Natural killer cell (primary cell): ENCODE data around the gene DHRS4L2. TPM values are rescaled to one million over a fixed set of nuclear protein-coding genes. Genes with fewer than 3 reads are reported as not detected.
A peak's percentile ranks its signal among the peaks of the same experiment; 100 is the strongest.
"Not testable (repeated sequence)": the region's sequence is repeated elsewhere in the genome, so short reads cannot be mapped to it uniquely, and the experiment has no call there.

Experiments used
- ATAC-seq, 3 donors: fragments of 150-1000 bp in 2 of 3; fragments of 200-7000 bp in 1 of 3; cut with Tn5 transposase; 1 replicate in 1 of 3; 2 replicates in 2 of 3; pipeline ENCODE4 v1.10.0; 2021; ENCODE audit warnings: mild to moderate bottlenecking in 2 of 3, moderate library complexity in 2 of 3
- DNase-seq, 2 donors: peaks; one replicate each; pipeline versions ENCODE4 v3.0.0 to v3.0.0-alpha.2; 2013 to 2021; ENCODE audit warnings: mixed read lengths in 1 of 2
- H3K27ac ChIP-seq: one replicate; pipeline ENCODE4 v1.5.1; 2013; ENCODE audit warnings: mild to moderate bottlenecking, low read length
- H3K27me3 ChIP-seq: one replicate; pipeline ENCODE4 v1.6.1; 2013; ENCODE audit warnings: low read length; ENCODE audit not compliant: control insufficient read depth, insufficient read depth
- H3K36me3 ChIP-seq: one replicate; pipeline ENCODE4 v1.6.1; 2013; ENCODE audit warnings: low read length; ENCODE audit not compliant: control insufficient read depth, insufficient read depth
- H3K4me1 ChIP-seq: one replicate; pipeline ENCODE4 v1.6.1; 2013; ENCODE audit warnings: low read length; ENCODE audit not compliant: control insufficient read depth, insufficient read depth
- H3K4me3 ChIP-seq: one replicate; pipeline ENCODE4 v1.5.1; 2013; ENCODE audit warnings: low read length
- H3K9me3 ChIP-seq: one replicate; pipeline ENCODE4 v1.6.1; 2013; ENCODE audit warnings: low read length; ENCODE audit not compliant: control insufficient read depth, insufficient read depth
- H3K27ac Mint-ChIP-seq, 2 donors: one replicate each; pipeline ENCODE4 v1.8.0; 2022; ENCODE audit warnings: mild to moderate bottlenecking in 2 of 2, mixed read lengths in 2 of 2, moderate library complexity in 1 of 2
- H3K27me3 Mint-ChIP-seq, 2 donors: one replicate each; pipeline ENCODE4 v1.8.0; 2022; ENCODE audit warnings: low read depth in 2 of 2, mixed read lengths in 2 of 2
- H3K36me3 Mint-ChIP-seq: one replicate; pipeline ENCODE4 v1.8.0; 2022; ENCODE audit warnings: mixed read lengths
- H3K4me1 Mint-ChIP-seq, 2 donors: one replicate each; pipeline ENCODE4 v1.8.0; 2022; ENCODE audit warnings: mixed read lengths in 2 of 2
- H3K4me3 Mint-ChIP-seq: one replicate; pipeline ENCODE4 v1.8.0; 2022; ENCODE audit warnings: mild to moderate bottlenecking, moderate library complexity, mixed read lengths
- H3K9me3 Mint-ChIP-seq, 2 donors: one replicate each; pipeline ENCODE4 v1.8.0; 2022; ENCODE audit warnings: mixed read lengths in 2 of 2
- WGBS: methylation state at CpG from one replicate; pipeline ENCODE4 v1.1.7; 2013; ENCODE audit warnings: missing lambda C conversion rate; ENCODE audit not compliant: insufficient coverage; 5-methylcytosine and 5-hydroxymethylcytosine counted together
- intact Hi-C: fragments of 100-400 bp; cut with micrococcal nuclease; formaldehyde crosslinking; loops from one replicate; pipeline ENCODE4 v1.14.2; 2022
- total RNA-seq, 4 donors: library from RNA; stranded (reverse); fragments of 120-200 nt in 1 of 4; gene quantifications; one replicate each; pipeline versions ENCODE4 v1.2.3 to v1.2.4, GENCODE V29; 2013 to 2022

The DHRS4L2 gene
- total RNA-seq, 3 donors from 2014 or later (not counting 1 experiment from before 2014, with no cell fraction given): 8.6 to 12.4 (median 9.7) TPM

DNA sequence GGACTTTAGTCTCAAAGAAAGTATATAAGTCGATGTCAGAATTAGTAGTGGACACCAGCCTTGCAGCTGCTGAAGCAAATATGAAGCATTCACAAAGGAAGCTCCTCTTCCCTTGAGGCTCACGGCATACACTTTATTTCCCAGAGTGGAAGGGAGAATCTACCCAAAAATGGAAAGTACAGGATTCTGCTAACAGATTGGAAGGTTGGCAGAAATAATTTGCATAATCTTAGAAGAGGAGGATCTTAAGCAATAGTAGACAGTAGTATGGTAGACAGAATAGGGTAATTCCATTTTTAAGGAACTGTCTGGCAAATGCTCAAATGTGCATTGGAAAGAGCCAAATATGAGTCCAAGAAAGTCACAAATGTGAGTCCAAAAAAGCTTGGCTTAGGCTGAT, 32.9 kb upstream of the DHRS4L2 start:
- H3K36me3 ChIP-seq, H3K9me3 ChIP-seq, H3K27me3 Mint-ChIP-seq, H3K9me3 Mint-ChIP-seq, H3K27me3 ChIP-seq, H3K27ac ChIP-seq, H3K4me3 ChIP-seq, ATAC-seq, H3K27ac Mint-ChIP-seq, H3K4me3 Mint-ChIP-seq, H3K36me3 Mint-ChIP-seq, intact Hi-C loops, DNase-seq: not testable (repeated sequence)
- H3K4me1 ChIP-seq: peaks cover 21% of the 10 kb centered on the region
- H3K4me1 Mint-ChIP-seq: peaks cover 25 to 31% of the 10 kb centered on the region in 2 donors
- 96% methylated on average over 2 of the region's 2 CpGs for WGBS

DNA sequence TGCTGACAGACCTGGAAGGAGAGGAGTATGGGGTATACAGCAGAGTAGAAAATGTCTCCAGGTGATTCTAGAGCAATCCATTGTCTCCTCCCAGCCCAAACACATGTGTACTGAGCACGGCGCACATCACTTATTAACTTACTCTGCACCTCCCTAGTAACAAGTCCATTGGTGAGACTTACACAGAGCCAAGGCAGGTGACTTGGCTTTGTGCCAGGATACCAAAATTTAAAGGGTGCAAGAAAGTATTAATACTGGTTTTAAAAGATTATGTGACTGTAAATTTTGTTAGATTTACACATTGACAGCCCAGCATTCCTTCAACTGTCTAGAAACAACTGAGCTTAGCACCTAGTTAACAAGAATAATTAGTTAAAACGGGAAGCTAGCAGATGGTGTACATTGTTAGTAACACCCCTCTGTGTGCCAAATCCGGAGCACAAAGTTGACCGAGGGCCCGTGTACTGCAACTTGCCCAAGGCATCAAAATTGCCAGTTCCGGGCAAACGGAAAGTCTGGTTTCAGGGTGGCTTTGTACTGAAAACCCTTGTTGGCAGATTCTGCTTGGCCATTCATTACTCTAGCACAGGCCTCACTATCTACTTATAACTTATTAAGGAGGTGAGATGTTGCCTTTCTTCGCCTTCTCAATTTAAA, 30.7 kb upstream of the DHRS4L2 start:
- H3K27ac Mint-ChIP-seq, H3K36me3 ChIP-seq, H3K27ac ChIP-seq, H3K9me3 ChIP-seq, H3K9me3 Mint-ChIP-seq, H3K36me3 Mint-ChIP-seq, H3K27me3 ChIP-seq, DNase-seq, ATAC-seq, H3K27me3 Mint-ChIP-seq, intact Hi-C loops, H3K4me3 ChIP-seq, H3K4me3 Mint-ChIP-seq: not testable (repeated sequence)
- peaks cover 11% of the 10 kb centered on the region for H3K4me1 ChIP-seq
- peaks cover 10 to 15% of the 10 kb centered on the region in 2 donors for H3K4me1 Mint-ChIP-seq
- 99% methylated on average over 9 of the region's 9 CpGs for WGBS

DNA sequence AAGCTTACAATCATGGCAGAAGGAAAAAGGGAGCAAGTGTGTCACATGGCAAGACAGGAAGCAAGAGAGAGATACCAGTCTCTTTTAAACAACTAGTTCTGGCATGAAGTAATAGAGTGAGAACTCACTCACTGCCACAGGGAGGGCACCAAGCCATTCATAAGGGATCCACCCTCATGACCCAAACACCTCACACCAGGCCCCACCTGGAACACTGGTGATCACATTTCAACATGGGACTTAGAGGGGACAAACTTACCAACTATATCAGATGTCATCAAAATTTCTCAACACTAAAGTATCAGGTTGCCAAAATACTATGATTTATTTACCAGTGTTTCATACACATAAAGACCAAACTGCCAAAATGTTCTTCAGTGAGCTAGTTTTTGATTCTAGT, 27.8 kb upstream of the DHRS4L2 start:
- H3K36me3 ChIP-seq, H3K27me3 ChIP-seq, H3K4me3 Mint-ChIP-seq, H3K4me3 ChIP-seq, H3K9me3 Mint-ChIP-seq, DNase-seq, H3K36me3 Mint-ChIP-seq, H3K9me3 ChIP-seq, H3K27ac ChIP-seq, H3K4me1 Mint-ChIP-seq, H3K27ac Mint-ChIP-seq, intact Hi-C loops, H3K4me1 ChIP-seq, H3K27me3 Mint-ChIP-seq, ATAC-seq: not testable (repeated sequence)

DNA sequence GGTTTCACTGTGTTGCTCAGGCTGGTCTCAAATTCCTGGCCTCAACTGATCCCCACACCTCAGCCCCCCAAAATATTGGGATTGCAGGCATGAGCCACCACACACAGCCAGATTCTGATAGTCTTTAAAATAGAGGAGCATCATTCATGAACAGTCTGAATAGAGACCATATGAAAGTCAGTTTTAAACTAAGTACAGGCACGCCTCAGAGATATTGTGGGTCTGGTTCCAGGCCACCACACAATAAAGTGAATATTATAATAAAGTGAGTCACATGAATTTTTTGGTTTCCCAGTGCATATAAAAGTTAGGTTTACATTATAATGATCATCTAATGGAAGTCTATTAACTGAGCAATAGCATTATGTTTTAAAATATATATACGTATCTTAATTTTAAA, 27.0 kb upstream of the DHRS4L2 start:
- ATAC-seq, H3K27ac ChIP-seq, DNase-seq, H3K4me1 ChIP-seq, H3K4me3 ChIP-seq, H3K36me3 Mint-ChIP-seq, H3K4me1 Mint-ChIP-seq, H3K9me3 ChIP-seq, H3K36me3 ChIP-seq, H3K27me3 Mint-ChIP-seq, H3K9me3 Mint-ChIP-seq, H3K4me3 Mint-ChIP-seq, H3K27ac Mint-ChIP-seq, H3K27me3 ChIP-seq, intact Hi-C loops: not testable (repeated sequence)
- WGBS: no CpG with 5 or more reads among the region's 2 CpGs

DNA sequence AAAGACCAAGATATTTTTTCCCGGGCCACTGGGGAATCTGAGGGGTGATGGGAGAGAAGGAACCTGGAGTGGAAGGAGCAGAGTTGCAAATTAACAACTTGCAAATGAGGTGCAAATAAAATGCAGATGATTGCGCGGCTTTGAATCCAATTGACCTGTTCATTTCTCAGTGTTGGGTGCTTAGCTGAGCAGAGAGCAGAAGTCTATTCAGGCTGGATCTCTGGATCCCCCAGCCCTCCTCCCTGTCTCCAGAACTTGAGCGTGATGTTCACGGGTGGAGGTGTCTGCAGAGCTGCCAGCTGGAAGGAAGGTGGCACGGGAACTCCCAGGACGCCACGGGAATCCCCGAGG, 19.6 kb upstream of the DHRS4L2 start:
- H3K9me3 ChIP-seq, H3K27ac Mint-ChIP-seq, H3K36me3 Mint-ChIP-seq, H3K9me3 Mint-ChIP-seq, H3K27ac ChIP-seq, ATAC-seq, H3K4me1 Mint-ChIP-seq, H3K4me3 ChIP-seq, intact Hi-C loops, H3K36me3 ChIP-seq, H3K27me3 ChIP-seq, H3K27me3 Mint-ChIP-seq, DNase-seq, H3K4me1 ChIP-seq: not testable (repeated sequence)
- WGBS: no CpG with 5 or more reads among the region's 9 CpGs
- peak overlapping the region; percentile 17 for H3K4me3 Mint-ChIP-seq

DNA sequence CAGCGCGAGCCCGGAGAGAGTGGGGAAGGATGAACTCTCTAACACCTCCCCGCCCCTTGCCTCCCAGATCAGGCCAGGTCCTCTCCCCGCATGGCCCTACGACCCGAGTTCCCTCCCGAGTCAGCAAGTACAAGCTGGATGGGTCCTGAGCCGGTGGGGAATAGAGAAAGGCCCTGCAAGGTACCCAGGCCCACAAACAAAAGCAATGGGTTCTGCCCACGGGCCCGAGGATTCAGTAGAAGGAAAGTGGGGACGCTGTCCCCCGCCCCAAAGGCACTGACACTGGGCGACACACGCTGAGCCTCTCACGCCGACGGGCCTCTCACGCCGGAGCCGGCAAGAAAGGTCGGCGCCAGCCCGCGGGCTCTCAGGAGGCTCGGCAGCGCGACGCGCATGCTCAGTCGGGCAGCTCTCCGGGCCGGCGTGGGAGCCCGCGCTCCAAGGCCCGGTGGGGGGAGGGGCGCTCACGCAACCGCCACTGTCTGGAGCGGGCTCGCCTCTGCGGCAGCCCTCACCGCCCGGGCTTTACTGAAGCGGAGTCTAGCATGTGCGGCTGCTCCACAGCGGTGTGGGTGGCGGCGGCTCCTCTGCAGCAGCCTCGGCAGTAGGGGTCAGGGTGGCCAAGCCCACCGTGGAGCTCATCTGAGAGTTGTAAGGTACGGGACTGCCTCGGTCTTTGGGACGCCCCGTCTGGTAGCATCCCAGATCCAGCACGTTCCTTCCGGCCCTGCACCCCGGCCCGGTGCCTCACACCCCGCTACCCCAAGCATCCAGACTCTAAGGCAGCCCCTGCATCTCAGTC, 19.0 kb upstream of the DHRS4L2 start:
- H3K4me1 ChIP-seq, H3K4me3 Mint-ChIP-seq, H3K27me3 ChIP-seq, H3K27ac Mint-ChIP-seq, H3K36me3 Mint-ChIP-seq, H3K27me3 Mint-ChIP-seq, H3K9me3 Mint-ChIP-seq, H3K9me3 ChIP-seq, intact Hi-C loops, H3K27ac ChIP-seq, H3K4me1 Mint-ChIP-seq, H3K36me3 ChIP-seq: not testable (repeated sequence)
- WGBS: 18% methylated on average over 57 of the region's 61 CpGs
- peak overlapping the region; percentile 34 for H3K4me3 ChIP-seq
- ATAC-seq (peak; percentile 84 to 92 (median 91)), DNase-seq (peak; percentile 45 to 47)

DNA sequence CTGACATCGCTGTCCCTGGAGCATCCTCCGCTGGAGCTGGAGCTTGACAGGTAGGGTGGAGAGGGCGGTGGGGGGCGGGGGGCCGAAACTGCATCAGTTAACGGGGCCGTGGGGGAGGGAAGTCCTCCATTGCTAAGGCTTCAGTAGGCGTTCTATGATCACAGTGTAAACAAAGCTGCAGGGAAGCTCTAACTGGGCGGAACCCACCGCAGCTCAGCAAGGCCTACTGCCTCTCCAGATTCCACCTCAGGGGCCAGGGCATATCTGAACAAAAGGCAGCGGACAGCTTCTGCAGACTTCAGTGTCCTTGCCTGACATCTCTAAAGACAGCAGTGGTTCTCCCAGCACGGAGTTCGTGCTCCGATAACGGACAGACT, 18.5 kb upstream of the DHRS4L2 start:
- H3K4me3 ChIP-seq, H3K4me1 Mint-ChIP-seq, H3K9me3 ChIP-seq, H3K27ac ChIP-seq, H3K9me3 Mint-ChIP-seq, H3K4me1 ChIP-seq, H3K27me3 Mint-ChIP-seq, H3K36me3 ChIP-seq, H3K27ac Mint-ChIP-seq, intact Hi-C loops, ATAC-seq, H3K36me3 Mint-ChIP-seq, H3K27me3 ChIP-seq, DNase-seq, H3K4me3 Mint-ChIP-seq: not testable (repeated sequence)
- WGBS: 87% methylated on average over 12 of the region's 15 CpGs

DNA sequence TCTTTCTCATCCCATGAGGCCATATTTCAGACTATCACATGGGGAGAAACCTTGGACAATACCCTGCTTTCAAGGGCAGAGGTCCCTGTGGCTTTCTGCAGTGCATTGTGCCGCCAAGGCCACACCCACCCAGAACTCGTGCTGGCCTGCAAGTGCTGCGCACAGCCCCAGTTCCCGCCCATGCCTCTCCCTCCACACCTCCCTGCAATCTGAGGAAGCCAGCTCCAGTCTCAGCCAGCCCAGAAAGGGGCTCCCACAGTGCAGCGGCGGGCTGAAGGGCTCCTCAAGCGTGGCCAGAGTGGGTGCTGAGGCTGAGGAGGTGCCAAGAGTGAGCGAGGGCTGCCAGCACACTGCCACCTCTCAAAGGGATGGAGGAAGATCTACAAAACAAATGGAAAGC, 15.6 kb upstream of the DHRS4L2 start:
- H3K9me3 ChIP-seq, H3K36me3 ChIP-seq, H3K4me3 Mint-ChIP-seq, H3K4me3 ChIP-seq, H3K27me3 Mint-ChIP-seq, H3K9me3 Mint-ChIP-seq, H3K27ac Mint-ChIP-seq, H3K4me1 ChIP-seq, H3K27me3 ChIP-seq, H3K27ac ChIP-seq, H3K36me3 Mint-ChIP-seq, ATAC-seq, intact Hi-C loops, DNase-seq: not testable (repeated sequence)
- peaks cover 5 to 14% of the 10 kb centered on the region in 2 donors for H3K4me1 Mint-ChIP-seq
- 93% methylated on average over 8 of the region's 8 CpGs for WGBS
